HG02642 (cell line): Measurements from ENCODE around the gene PLEKHG4B.

Experiments
- ATAC-seq: cut with Tn5 transposase; IDR thresholded peaks from one replicate; pipeline ENCODE4 v1.9.1; 2021; ENCODE audit warnings: mild to moderate bottlenecking; ENCODE audit not compliant: unreplicated experiment, poor library complexity

The PLEKHG4B gene

DNA sequence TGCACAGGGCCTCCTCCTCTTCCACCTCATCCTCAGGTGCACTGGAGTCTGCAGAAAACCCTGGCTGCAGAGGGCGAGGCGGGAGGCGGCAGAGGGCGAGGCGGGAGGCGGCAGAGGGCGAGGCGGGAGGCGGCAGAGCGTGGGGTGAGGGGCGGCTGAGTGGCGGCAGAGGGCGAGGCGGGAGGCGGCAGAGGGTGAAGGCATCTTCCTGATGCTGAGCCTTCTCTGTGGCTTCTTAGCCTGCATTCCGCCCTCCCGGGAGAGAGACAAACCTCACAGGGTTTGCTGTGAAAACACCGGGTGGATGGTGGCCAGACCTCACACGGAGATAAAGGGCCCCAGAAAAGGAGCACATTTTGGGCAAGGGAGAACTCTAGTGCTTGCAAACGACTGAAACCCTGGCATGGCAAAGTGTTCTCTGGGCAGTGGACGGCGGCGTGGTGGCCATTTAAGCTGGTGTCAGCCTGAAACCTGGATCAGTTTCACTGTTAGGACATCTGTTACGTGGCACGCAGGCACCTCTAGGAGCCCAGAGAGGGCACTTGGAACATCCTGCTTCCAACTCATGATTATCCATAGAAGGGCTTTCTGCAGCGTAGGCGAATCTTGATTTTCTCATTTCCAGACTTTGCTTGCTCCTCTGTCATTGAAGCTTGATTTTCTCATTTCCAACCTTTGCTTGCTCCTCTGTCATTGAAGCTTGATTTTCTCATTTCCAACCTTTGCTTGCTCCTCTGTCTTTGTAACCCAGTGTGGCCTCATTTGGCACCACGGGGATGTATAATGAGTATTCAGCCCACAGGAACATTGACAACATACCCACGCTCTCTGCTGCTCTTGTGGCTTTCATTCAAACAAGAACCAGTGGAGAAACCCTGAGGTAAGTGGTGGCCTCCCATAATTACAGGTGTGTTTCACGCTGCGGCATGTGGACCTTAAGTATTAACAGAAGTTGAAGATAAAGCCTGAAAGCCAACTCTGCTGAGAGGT is 16.3 kb upstream of the PLEKHG4B start:
- no peak for ATAC-seq

DNA sequence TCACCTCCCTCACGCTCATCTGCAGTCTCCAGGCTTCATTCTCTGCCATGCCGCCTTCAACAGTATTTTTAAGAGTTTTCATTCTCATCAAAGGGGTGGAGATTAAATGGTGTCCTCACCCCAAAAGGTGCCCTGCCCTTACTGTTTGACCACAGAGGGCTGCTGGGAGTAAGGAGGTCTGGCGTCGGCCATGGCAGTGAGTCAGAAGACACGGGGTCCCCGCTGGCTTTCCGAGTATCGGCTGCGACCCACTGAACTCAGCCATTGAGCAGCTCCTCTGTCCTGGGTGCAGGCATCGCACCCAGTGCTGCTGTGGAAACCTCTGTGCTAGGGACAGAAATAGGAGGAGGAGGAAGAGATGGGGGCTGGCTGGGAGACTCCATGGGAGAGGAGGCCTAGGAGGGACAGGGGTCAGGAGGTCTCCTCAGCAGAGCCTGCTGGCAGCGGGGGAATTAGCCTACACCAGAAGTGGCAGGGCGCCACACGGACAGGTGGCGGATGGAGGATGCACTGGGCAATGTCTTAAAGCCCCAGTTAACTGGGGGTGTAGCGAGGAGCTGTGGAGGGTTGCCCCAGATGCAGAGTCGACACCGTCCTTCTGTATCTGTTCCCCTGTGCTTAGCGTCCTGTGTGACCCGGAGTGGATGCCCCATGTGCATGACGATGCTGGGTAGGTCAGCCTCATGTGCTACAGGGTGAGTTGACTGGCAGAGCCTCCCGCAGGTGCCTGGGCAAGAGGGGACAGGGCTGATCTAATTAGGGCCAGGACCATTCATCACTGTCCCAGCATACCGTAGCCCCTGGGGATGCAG is 15.4 kb upstream of the PLEKHG4B start:
- ATAC-seq, result no peak

DNA sequence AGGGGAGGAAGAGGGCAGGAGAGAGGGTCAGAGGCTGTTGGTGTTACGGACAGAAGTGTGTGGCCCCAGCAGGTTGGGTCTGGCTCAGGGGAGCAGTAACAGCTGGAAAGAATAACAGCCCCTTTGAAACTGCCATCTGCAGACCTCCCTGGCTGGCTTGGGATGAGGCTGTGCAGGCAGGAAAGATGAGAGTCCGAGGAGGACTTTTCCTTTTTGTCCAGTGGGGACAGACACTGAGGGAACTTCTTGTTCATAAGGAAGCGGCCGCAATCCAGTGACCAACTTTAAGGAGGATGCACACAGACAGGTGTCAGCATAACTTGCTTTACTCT is 14.8 kb upstream of the PLEKHG4B start:
- ATAC-seq, result no peak

DNA sequence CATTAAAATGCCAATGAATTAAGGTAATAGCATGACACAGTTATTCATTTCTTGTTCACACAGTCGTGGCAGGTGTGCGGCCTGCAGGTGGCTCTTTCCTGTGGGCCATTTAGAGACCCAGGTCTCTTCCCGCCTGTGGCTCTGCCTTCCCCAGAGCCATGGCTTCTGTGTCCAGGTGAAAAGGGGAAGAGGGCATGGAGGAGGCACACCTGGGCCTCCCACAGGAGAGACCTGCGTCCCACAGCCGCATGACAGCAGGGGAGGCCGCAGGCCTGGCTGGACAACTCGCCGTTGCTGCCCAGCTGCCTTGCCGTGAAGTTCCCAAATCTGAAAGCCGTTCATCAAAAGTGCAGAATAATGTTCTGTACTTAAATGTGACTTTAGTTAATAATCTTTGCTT is 14.4 kb upstream of the PLEKHG4B start:
- no peak for ATAC-seq

DNA sequence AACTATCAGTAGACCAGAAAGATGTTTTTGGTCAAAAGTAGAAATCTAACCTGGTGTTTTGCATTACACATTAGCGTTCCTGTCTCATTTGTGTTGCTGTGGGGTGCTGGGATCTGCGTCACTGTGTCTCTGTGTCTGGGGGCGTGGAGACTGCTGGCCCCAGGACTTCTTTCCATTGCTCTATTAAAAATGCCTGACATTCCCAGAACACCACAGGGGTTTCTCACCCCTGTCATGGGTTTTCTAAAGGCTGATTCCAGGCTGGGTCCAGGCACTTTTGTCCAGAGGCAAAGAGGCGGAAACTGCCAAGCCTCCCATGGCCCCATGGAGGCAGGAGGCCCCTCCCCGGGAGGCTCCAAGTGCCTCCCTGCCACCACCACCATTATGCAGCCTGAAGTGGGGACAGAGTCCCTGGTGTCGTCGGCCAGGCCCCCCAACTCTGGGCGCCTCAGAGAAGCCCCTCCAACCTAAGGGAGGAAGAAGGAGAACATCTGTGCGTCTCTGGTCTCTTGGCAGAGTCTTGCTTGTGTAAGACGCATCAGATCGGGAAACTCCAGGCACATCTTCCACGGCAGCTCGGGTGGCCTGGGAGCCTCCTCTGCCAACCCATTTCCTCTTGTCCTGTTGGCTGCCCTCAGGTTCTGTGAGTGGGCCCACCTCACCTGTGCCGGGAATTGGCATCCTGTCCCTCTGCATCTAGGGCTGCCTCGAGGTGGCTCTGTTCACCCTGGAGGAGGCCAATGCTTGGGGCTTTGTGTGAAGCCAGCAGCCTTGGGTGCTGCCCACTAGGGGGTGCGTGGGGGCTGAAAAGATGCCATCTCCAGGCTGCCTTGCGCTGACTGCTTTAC is 13.8 kb upstream of the PLEKHG4B start:
- ATAC-seq, result no peak

DNA sequence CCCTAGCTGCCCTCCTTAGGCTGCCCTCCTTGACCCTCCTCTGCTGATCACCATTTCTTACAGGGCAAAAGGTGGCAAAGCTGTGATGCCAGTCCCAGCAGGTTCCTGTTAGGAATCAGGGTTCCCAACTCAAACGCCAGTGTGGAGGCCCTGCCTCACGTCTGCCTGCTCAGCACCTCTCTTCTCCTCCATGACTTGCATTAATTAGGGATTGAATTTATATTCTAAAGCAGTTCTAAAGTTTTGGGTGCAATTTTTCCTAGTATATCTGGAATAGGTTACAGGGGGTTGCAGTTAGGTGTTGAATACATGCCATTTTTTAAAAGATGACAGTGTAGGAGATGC is 13.2 kb upstream of the PLEKHG4B start:
- no peak for ATAC-seq

DNA sequence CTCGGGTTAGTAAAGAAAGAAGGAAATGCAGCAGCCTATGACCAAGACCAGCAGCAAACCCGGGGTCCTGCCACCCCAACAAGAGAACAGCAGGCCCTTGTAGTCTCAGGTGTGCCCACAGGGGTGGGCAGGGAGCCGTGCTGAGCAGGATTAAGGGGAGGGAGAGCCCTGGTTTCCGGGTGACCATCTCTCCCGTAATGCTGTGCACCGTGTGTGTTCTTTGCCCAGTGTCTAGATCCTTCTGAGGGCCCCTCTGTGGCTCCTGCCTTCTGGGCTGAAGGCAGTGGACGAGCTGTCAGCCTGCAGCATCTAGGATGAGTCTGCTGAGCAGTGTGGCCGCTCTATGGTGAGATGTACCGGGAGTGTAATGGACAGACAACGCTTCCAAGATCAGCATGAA is 12.7 kb upstream of the PLEKHG4B start:
- no peak for ATAC-seq

DNA sequence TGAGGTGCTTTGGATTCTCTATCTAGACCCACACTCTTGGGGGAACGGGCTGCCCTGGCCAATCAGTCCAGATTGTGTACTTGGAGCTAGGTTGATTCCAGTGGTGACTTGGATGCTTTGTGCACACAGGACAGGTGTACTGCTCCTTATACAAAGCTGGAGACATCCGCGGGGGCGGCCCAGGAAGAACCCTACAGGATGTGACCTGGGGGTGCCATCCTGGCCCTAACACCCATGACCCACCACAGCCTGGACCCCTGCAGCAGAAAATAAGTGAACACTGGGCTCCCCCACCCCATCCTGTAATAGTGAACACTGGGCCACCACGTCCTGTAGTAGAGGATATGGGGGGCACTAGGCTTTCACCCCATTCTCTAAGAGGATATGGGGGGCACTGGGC is 12.1 kb upstream of the PLEKHG4B start:
- no peak for ATAC-seq

DNA sequence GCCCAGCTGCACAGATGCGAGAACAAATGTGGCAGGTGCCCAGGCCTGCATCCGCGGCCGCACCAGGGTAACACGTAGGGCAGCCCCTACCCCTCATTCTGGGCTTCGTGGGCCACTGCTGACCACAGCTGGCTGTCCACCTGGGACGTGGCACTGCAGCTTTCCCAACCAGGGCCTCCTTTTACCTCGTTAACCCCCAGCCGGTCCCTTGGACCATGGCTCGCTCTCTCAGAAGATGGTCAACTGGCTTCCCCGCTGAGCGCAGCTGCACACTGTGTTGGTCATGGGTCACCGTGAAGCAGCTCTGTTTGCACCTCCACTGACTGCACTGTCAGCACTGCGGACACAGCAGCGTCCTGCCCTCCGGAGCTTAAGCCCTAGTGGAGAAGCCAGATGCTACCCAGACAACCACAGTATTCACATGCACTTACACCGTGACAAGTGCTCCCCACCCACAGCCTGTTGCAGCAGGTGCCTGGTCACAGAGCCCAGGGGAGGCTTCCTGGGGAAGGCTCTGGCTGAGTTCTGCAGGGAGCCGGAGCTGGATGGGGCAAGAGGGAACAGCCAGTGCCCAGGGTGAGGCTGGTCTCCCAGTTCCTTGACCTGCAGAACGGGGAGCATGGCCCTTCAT is 10.5 kb upstream of the PLEKHG4B start:
- ATAC-seq, result no peak

DNA sequence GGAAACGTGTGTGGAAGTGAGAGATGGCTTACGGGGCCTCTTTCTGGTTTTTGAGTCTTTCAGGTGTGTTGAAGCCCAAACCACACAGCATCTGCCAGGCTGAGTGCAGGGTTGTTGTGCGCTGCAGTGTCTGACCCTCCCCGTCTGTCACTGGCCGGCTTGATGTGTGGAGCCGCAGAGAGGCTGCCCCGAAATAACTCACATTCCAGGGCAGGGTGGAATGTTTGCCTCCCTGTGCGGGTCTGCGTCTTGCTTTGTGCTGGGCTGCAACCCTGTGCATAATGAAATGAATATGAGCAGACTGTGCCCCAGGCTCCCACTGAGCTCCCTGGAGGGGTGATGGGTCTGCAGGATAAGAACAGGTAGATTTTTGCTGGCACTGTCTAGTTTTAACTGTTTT is 9.9 kb upstream of the PLEKHG4B start:
- ATAC-seq, result no peak

DNA sequence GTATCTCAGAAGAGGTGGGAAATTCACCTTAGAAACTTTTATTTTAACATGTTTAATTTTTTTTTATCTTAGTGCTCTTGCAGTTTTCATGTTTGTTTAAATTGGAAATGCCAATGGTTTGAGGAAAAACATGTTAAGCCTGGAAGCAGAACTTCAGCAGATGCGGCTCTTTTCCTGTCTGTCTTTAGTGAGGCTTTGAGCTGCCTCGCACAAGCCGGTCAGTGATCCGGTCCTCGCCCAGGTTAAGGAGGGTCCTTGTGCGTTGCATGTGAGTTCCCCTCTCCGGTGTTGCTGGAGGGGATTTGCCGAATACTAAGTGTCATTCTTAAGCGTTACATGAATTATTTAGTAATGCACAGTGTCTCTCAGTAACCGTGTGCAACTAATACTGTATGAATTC is 9.4 kb upstream of the PLEKHG4B start:
- no peak for ATAC-seq

DNA sequence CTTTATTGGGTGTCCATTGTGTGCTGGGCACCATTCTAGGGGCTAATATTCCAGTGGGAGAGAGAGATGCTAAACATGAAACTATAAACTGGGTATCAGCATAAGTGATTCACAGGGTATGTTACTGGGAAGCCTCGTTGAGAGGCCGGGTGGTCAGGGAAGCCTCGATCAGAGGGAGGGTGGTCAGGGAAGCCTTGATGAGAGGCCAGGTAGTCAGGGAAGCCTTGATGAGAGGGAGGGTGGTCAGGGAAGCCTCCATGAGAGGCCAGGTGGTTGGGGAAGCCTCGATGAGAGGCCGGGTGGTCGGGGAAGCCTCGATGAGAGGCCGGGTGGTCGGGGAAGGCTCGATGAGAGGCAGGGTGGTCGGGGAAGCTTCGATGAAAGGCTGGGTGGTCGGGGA is 8.9 kb upstream of the PLEKHG4B start:
- no peak for ATAC-seq

DNA sequence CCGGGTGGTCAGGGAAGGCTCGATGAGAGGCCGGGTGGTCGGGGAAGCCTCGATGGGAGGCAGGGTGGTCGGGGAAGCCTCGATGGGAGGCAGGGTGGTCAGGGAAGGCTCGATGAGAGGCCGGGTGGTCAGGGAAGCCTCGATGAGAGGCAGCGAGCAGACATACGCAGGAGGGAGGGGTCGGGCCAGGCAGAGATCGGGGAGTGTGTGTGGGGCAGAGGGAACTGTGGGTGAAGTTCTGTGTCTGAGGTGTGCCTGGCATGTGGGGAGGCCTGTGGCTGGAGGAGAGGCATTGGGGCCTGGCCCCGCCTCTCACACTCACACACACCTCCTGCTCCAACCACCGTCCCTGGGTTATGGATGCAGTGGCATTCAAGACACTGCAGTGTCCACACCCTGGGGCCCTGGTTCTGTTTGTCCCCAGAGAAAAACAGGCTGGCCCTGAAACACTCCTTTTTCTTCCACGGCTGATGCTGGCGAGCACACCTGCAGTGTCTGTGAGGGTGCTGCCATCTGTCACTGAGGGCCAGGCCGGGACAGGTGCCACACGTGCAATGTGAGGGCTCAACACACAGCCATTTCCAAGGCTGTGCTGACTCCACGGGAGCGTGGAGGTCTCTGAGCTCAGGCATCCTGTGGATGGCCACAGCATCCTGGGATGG is 6.5 kb upstream of the PLEKHG4B start:
- no peak for ATAC-seq

DNA sequence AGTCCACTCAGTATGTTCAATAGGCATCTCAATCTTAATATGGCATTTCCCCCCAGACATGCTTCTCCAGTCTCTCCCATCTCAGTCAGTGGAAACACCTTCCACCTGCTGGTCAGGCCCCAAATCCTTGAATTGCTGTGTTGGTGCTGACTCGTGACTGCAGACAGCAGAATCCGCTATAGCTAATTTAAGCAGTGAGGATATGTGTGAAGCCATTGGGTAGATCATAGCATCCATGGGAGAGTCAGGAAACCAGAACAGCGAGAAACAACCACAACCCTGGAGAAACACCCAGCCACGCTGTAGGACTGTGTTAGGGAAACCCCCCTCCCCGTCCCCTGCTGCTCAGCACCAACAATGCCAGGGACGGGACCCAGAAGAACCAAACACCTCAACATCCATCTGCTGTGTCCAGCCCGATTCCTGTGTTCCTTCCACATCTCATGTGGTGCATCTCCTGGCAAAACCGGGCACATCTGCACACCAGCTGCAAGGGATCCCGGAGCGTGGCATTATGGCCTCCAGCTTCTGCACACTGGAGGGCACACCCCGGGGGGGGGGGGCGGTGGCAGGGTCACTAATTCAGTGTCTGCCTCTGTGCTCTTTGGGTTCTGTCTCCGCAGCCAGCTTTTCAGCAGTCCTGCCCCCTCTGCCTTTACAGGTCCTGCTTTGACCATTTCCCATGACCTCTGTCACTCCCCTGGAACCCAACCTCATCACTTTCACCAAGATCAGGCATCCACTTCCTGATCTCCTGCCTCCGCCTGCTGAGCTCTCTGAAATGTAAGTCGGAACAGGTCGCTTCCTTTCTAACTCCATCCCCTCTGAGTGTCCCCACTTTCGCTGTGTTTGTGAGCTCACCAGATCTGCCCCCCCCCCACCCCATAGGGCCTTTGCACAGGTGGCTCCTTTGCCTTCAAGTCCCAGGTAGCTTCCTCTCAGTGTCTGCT is 2.4 kb upstream of the PLEKHG4B start:
- ATAC-seq, result no peak

DNA sequence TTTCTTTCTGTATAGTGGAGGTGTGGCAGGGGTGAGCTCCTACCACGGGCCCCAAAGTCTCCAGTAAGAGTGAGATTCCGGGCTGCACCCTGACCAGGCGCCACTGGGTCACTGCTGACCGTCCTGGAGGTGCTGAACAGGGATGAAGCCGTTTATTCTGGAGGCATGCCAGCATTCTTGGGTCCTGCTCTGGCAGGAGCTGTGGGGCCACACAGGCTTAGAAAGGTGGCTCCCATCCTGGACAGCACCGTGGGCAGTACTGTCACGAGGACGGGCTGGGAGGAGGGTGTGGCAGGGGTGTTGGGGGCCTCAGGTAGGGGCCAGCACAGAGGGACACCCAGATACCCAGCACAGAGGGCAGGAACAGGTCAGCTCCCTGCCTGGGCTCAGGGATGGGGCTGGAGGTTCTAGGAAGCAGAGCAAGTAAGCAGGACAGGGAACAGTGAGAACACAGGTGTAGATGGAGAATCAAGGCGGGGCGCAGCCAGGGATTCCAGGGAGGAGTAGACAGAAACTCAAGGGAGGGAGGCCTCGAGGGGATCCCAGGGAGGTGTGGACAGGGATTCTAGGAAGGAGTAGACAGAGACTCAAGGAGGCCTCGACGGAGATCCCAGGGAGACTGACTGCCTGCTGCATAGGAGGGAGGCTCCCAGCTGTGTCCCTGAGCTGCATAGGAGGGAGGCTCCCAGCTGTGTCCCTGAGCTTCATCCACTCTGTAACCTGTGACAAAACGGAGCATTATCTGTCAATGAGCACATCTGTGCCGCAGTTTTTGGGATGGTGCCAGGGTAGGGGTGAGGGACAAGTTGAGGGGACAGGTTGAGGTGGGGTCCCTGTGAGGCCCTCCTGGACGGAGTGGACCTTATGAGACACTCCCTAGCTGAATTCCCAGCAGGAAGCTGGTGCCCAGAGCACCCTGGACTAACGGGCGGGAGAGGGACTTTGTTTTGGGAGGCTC is 1.1 kb upstream of the PLEKHG4B start:
- ATAC-seq, result no peak

DNA sequence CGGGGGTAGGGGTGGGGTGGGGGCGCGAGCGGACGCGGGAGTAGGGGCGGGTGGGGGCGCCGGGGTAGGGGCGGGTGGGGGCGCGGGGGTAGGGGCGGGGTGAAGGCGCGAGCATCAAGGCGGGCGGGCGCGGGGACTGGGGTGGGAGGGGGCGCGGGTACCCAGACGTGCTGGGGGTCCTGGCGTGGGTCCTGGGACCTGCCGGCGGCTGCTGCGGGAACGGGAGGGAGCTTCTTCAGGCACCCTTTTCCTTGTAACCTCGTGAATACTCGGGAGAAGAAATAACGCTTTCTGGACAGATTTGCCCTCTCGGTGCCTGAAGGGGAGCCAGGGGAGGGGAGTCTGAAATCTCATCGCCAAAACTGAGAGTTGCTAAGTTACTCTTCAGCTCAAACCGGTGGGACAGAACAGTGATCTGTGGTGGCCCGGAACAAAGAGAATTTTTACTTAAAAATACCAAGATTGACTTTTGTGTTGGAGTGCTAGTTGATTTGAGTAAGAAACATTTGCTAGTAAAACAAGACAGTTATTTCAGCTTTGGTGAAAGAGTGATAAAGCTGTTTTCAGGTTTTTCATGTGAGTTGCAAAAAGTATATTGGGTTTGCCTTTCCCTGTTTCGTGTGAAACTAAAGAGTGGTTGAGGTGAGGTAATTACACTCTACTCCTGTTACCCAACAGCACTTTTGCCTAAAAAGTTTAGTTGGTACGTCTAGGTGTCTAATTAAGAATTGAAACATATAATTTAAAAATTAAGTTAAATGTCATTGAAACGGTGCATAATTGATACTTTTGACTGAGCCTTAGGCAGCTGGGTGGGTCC is 643 bp downstream of the PLEKHG4B start:
- no peak for ATAC-seq
